ENCODE measurements around the gene MAPK8IP3.

GRCh38 chr16:1729445-1729844 lies 23.4 kb downstream of the MAPK8IP3 start:
- TF ChIP-seq CTCF (IDR thresholded peaks at IDR 0.05), result no peak
- no peak for TF ChIP-seq EZH2 (IDR thresholded peaks at IDR 0.05)
- no peak for TF ChIP-seq EZH2phosphoT487 (IDR thresholded peaks at IDR 0.05)

All from neural progenitor cell (in vitro differentiated cells).